Mucosa of rectum (tissue), 2 donors: Measurements from ENCODE around the gene SMIM38.
"Not testable (repeated sequence)": the region's sequence is repeated elsewhere in the genome, so short reads cannot be mapped to it uniquely, and the experiment has no call there.

Experiments
- H3K27ac ChIP-seq, 2 donors: one replicate each; pipeline ENCODE4 v1.7.0; 2013; ENCODE audit warnings: inconsistent platforms in 2 of 2, low read depth in 2 of 2, low read length in 2 of 2
- H3K27me3 ChIP-seq, 2 donors: one replicate each; pipeline ENCODE4 v1.7.0; 2013; ENCODE audit warnings: low read length in 2 of 2; ENCODE audit not compliant: control insufficient read depth in 2 of 2, insufficient read depth in 2 of 2
- H3K36me3 ChIP-seq, 2 donors: one replicate each; pipeline ENCODE4 v1.7.0; 2013; ENCODE audit warnings: low read length in 2 of 2; ENCODE audit not compliant: control insufficient read depth in 2 of 2, insufficient read depth in 2 of 2
- H3K4me1 ChIP-seq, 2 donors: one replicate each; pipeline ENCODE4 v1.7.0; 2013; ENCODE audit warnings: low read length in 2 of 2, mild to moderate bottlenecking in 1 of 2; ENCODE audit not compliant: control insufficient read depth in 2 of 2, insufficient read depth in 2 of 2
- H3K4me3 ChIP-seq, 2 donors: one replicate each; pipeline ENCODE4 v1.7.0; 2013; ENCODE audit warnings: low read length in 2 of 2
- H3K9ac ChIP-seq, 2 donors: one replicate each; pipeline ENCODE4 v1.7.0; 2013; ENCODE audit warnings: low read length in 2 of 2, low read depth in 1 of 2, mild to moderate bottlenecking in 1 of 2
- H3K9me3 ChIP-seq, 2 donors: one replicate each; pipeline ENCODE4 v1.7.0; 2013; ENCODE audit warnings: low read length in 2 of 2; ENCODE audit not compliant: control insufficient read depth in 2 of 2
- donor health status: healthy.
- donor health status: Normal muscosa, but diverticular disease.

Gene SMIM38

DNA sequence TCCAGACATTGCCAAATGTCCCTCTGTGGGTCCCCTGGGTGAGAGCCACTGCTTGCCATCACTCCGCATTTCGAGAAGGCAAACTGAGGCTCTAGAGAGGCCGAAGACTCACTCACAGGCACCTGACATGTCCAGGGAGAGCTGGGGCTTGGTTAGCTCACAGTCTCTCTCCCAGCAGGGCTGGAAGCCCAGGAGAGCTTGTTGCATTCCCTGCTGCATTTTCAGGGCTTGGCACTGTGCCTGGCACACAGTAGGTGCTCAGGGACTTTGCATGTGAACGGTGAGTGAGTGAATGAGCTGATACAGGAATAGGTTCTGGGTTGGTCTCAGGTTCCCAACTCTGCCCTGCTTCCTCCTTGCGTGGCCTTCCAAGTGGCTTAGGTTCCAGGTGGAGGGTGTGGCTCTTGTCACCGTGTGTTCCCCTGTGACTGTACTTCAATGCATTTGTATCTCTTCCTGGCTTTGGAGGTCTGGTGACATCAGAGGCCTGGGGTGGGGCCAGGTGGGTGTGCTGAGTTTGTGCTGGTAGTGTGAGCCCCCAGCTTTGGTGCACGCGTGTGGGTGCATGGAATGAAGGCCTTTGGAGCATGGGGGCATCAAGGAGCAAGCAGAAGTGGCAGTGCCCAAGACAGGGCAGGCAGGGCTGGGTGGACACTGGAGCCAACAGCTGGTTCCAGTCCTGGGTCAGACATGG, 18.4 kb upstream of the SMIM38 start:
- no peaks in the 10 kb centered on the region for H3K36me3 ChIP-seq
- no peak overlapping the region for H3K4me3 ChIP-seq
- peaks cover 0 to 3% of the 10 kb centered on the region in 2 donors for H3K9me3 ChIP-seq
- peaks cover 0 to 5% of the 10 kb centered on the region in 2 donors for H3K4me1 ChIP-seq
- no peaks in the 10 kb centered on the region for H3K27me3 ChIP-seq
- no peak overlapping the region for H3K9ac ChIP-seq
- no peak overlapping the region for H3K27ac ChIP-seq

DNA sequence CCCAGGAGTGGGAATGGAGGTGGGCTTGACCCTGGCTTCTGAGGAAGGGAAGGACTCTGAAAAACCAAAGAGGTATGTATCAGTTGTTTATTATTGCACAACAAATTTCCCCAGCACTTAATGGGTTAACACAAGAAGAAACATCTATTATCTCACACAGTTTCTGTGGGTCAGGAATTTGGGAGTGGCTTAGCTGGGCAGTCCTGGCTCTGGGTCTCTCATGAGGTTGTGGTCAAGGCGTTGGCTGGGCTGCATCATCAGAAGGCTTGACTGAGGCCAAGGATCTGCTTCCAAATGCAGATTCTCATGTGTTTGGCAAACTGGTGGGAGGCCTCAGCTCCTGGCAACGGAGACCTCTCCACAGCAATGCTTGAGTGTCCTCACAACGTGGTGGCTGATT, 17.5 kb upstream of the SMIM38 start:
- Histone ChIP-seq H3K27ac (no peak overlapping the region), H3K4me1 (peaks cover 0 to 5% of the 10 kb centered on the region in 2 donors), H3K9me3 (no peaks in the 10 kb centered on the region), H3K27me3 (no peaks in the 10 kb centered on the region), H3K4me3 (no peak overlapping the region), H3K36me3 (no peaks in the 10 kb centered on the region), H3K9ac (no peak overlapping the region)

DNA sequence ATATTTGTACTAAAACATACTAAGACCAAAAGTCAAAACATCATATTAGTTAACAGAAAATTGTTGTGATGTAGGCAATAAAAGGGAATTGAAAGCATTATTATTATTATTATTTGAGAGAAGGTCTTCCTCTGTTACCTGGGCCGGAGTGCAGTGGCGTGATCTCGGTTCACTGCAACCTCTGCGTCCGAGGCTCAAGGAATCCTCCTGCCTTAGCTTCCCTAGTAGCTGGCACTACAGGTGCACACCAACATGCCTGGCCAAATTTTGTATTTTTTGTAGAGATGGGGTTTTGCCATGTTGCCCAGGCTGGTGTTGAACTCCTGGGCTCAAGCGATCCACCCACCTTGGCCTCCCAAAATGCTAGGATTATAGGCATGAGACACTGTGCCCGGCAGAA, 15.6 kb upstream of the SMIM38 start:
- not testable (repeated sequence) for H3K4me1 ChIP-seq, H3K9me3 ChIP-seq, H3K27ac ChIP-seq, H3K36me3 ChIP-seq, H3K9ac ChIP-seq, H3K27me3 ChIP-seq, H3K4me3 ChIP-seq

DNA sequence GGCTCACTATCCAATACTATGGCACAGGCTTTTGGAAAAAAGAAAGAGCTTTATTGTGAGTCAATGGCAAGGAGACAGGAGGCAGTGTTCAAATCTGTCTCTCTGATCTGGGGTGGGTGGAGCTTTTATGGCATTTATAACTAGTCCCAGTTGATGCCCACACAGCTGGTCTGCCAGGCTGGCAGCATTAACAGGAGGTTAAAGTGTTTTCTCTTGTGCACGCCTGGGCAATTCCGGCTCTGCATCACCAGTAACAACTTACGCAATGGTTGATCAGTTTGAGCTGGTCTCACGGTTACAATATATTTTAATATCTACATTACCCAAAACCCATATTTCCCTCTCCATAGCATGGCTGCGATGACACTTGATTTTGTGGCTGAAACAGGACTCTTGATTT, 15.1 kb upstream of the SMIM38 start:
- H3K27me3 ChIP-seq = no peaks in the 10 kb centered on the region
- H3K27ac ChIP-seq = no peak overlapping the region
- no peak overlapping the region for H3K9ac ChIP-seq
- H3K9me3 ChIP-seq = no peaks in the 10 kb centered on the region
- no peaks in the 10 kb centered on the region for H3K36me3 ChIP-seq
- peaks cover 0 to 5% of the 10 kb centered on the region in 2 donors for H3K4me1 ChIP-seq
- no peak overlapping the region for H3K4me3 ChIP-seq

DNA sequence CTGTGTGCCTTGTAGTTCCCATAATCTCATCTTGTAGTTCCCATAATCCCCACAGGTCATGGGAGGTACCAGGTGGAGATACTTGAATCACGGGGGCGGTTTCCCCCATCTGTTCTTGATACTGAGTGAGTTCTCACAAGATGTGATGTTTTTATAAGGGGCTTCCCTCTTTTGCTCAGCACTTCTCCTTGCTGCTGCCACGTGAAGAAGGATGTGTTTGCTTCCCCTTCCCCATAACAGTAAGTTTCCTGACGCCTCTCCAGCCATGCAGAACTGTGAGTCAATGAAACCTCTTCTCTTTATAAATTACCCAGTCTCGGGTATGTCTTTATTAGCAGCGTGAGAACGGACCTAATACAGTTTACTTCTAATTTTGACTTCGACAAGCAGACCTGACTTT, 14.0 kb upstream of the SMIM38 start:
- H3K4me1 ChIP-seq = peaks cover 0 to 5% of the 10 kb centered on the region in 2 donors
- no peak overlapping the region for H3K9ac ChIP-seq
- H3K4me3 ChIP-seq = no peak overlapping the region
- no peaks in the 10 kb centered on the region for H3K27me3 ChIP-seq
- H3K36me3 ChIP-seq = no peaks in the 10 kb centered on the region
- no peaks in the 10 kb centered on the region for H3K9me3 ChIP-seq
- no peak overlapping the region for H3K27ac ChIP-seq

DNA sequence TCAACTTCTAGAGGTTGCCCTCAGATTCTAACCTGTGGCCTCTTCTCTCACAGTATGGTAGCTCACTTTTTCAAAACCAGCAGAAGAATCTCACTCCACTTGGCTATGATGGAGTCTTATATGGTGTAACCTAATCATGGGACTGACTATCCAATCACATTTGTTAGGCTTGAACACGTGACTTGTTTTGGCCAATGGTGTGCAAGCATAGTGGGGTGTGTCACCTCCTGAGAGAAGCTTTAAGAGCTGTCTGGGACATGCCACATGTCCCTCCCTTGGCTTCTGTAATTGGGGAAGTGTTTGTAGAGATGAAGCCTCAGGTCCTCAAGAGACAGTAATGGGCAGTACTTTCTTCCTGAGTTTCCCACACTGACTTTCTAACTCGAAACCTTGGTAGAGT, 12.8 kb upstream of the SMIM38 start:
- Histone ChIP-seq H3K27ac (no peak overlapping the region), H3K36me3 (no peaks in the 10 kb centered on the region), H3K27me3 (no peaks in the 10 kb centered on the region), H3K4me1 (peaks cover 0 to 5% of the 10 kb centered on the region in 2 donors), H3K9ac (no peak overlapping the region), H3K9me3 (no peaks in the 10 kb centered on the region), H3K4me3 (no peak overlapping the region)

DNA sequence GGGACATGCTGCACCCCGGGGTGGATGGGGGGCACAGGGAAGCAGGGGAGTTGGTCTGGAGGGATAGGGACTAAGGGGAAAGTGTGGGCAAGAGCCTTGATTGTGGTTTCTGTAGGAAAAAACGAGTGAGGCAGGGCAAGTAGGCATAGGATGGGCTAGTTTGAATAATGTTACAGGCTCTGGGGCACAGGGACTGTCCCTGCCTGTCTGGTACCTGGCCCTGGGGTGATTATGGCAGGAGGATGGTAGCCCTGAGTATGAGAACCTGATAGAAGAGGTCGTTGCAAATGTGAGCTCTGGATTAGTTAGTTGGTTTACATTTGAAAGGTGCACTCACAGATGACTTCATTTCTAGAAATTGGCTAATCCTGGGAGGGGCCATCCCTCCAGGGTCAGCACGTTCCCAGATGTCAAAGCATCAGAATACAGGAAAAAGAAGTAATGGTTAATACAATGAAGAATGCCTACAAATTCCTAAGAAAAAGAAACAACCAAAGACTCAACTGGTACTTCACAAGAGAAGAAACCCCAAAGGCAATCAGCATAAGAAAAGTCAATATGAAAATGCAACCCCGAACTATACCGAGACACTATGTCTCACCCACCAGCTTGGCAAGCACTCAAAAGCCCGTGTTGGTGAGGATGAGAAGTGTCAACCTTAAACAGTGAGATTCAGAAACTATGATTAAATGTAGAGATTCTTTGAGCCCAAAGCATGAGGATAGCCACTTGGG, 11.3 kb upstream of the SMIM38 start:
- H3K27ac ChIP-seq = no peak overlapping the region
- no peak overlapping the region for H3K9ac ChIP-seq
- H3K4me1 ChIP-seq = peaks cover 0 to 5% of the 10 kb centered on the region in 2 donors
- no peaks in the 10 kb centered on the region for H3K9me3 ChIP-seq
- no peak overlapping the region for H3K4me3 ChIP-seq
- H3K27me3 ChIP-seq = no peaks in the 10 kb centered on the region
- no peaks in the 10 kb centered on the region for H3K36me3 ChIP-seq

DNA sequence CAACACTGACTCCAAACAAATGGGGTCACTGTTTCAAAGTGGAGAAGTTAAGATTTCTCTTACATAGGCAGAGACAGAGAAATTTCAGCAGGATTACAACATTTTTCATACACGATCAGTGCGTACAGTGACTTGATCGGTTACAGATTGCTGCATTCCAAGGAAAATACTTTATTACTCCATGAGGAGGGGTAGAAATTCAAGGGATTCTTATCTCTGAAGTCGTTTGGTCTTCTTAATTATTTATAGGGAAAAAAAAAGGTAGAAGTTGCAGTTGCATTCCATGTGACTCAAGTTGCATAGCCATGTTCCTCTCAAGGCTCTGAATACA, 10.7 kb upstream of the SMIM38 start:
- no peak overlapping the region for H3K4me3 ChIP-seq
- H3K9me3 ChIP-seq = no peaks in the 10 kb centered on the region
- H3K4me1 ChIP-seq = peaks cover 0 to 5% of the 10 kb centered on the region in 2 donors
- no peaks in the 10 kb centered on the region for H3K27me3 ChIP-seq
- H3K36me3 ChIP-seq = no peaks in the 10 kb centered on the region
- H3K27ac ChIP-seq = no peak overlapping the region
- no peak overlapping the region for H3K9ac ChIP-seq

DNA sequence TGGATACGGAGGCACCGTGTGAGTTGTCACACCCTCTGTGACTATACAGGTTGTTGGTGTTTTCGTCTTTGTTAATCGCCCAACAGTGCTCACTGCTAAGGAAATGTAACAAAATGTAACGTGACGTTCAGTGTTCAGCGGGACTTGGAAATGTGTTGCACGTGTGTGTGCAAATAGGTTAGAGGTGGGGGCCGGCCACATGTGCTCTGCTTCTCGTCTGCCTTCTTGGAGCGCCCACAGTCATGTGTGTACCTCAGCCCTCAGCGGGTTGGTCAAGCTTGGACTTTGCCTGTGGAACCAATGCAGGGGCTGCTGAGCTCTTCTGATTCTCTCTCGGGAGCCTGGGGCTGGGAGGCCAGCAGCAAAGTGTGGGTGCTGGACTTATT, 7.4 kb upstream of the SMIM38 start:
- H3K4me1 ChIP-seq = no peaks in the 10 kb centered on the region
- no peaks in the 10 kb centered on the region for H3K36me3 ChIP-seq
- no peaks in the 10 kb centered on the region for H3K27me3 ChIP-seq
- H3K27ac ChIP-seq = no peak overlapping the region
- no peak overlapping the region for H3K9ac ChIP-seq
- H3K4me3 ChIP-seq = no peak overlapping the region
- no peaks in the 10 kb centered on the region for H3K9me3 ChIP-seq

DNA sequence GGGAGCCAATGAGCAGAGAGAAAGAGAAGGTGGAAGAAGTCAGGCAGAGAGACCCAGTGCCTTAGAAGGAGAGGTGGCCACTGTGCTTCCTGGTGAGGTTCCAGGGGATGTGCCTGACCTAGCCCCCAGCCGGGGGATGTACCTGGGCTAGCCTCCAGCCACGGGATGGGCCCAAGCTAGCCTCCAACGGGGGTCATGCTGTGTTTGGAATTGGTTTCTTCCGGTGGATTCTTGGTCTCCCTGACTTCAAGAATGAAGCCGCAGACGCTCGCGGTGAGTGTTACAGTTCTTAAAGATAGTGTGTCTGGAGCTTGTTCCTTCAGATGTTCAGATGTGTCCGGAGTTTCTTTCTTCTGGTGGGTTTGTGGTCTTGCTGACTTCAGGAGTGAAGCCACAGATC, 6.9 kb upstream of the SMIM38 start:
- H3K9me3 ChIP-seq = no peaks in the 10 kb centered on the region
- H3K27ac ChIP-seq = no peak overlapping the region
- no peak overlapping the region for H3K4me3 ChIP-seq
- no peaks in the 10 kb centered on the region for H3K27me3 ChIP-seq
- H3K4me1 ChIP-seq = no peaks in the 10 kb centered on the region
- no peak overlapping the region for H3K9ac ChIP-seq
- H3K36me3 ChIP-seq = no peaks in the 10 kb centered on the region
